ENCODE results near the gene CDH22. TPM values are rescaled to one million over a fixed set of nuclear protein-coding genes. Genes with fewer than 3 reads are reported as not detected.

The CDH22 gene
- total and polyA plus RNA-seq, 2 donors (not counting 1 experiment from before 2014, with no cell fraction given) = not detected

- H3K4me1 Mint-ChIP-seq = no peaks in the 10 kb centered on the region
- peaks cover 71% of the 10 kb centered on the region for H3K27me3 Mint-ChIP-seq
- ATAC-seq (ENCODE audit: low read depth) = no peak
- H2AFZ ChIP-seq (ENCODE audit: insufficient read depth, low read depth, low read length, poor library complexity, severe bottlenecking) = no peak overlapping the region
- WGBS (ENCODE audit: insufficient coverage) = 83% methylated on average over 4 of the region's 4 CpGs
- H3K36me3 ChIP-seq (replicated peaks in 1 of 2; ENCODE audit: control extremely low read depth in 1 of 2, control insufficient read depth in 1 of 2, extremely low read depth in 1 of 2, insufficient read depth in 2 of 2, low read length in 1 of 2) = no peaks in the 10 kb centered on the region
- H3K4me2 ChIP-seq (replicated peaks; ENCODE audit: low read depth, low read length, poor library complexity, severe bottlenecking) = no peak overlapping the region
- no peak overlapping the region for H3K4me3 ChIP-seq (ENCODE audit: control extremely low read depth in 1 of 5, extremely low read depth in 1 of 5, insufficient read depth in 1 of 5, low read depth in 2 of 5, low read length in 4 of 5)
- DNase-seq = no peak
- ChIA-PET POLR2A (no interaction called here), CTCF (no interaction called here)
- no peak overlapping the region for H3K9ac ChIP-seq (ENCODE audit: low read length)
- H3K79me2 ChIP-seq (ENCODE audit: control insufficient read depth, insufficient read depth, low read length) = no peaks in the 10 kb centered on the region
- H3K27me3 ChIP-seq (replicated peaks in 1 of 4; ENCODE audit: control extremely low read depth in 1 of 4, control insufficient read depth in 3 of 4, insufficient read depth in 4 of 4, low read length in 3 of 4) = peaks cover 0 to 50% (median 3%) of the 10 kb centered on the region in 4 experiments
- H3K9me3 Mint-ChIP-seq (ENCODE audit: insufficient read depth) = peaks cover 7% of the 10 kb centered on the region
- intact Hi-C loops (cut with micrococcal nuclease) = no loop called here
- no peak overlapping the region for H3K27ac ChIP-seq (ENCODE audit: low read length in 2 of 2)
- no peak overlapping the region for H3K4me3 Mint-ChIP-seq
- H3K9me3 ChIP-seq (ENCODE audit: control extremely low read depth in 1 of 3, control insufficient read depth in 2 of 3, insufficient read depth in 1 of 3, low read length in 2 of 3) = peaks cover 0 to 9% (median 0%) of the 10 kb centered on the region in 3 donors
- H4K20me1 ChIP-seq (ENCODE audit: control insufficient read depth, insufficient read depth, low read length, poor library complexity, severe bottlenecking) = no peaks in the 10 kb centered on the region
- no peaks in the 10 kb centered on the region for H3K4me1 ChIP-seq (ENCODE audit: control insufficient read depth in 2 of 2, insufficient read depth in 2 of 2, low read length in 2 of 2)
- TF ChIP-seq CTCF (IDR thresholded peaks at IDR 0.05) (no peak), EZH2 (IDR thresholded peaks at IDR 0.05; ENCODE audit: borderline replicate concordance, insufficient read depth, low read depth, low read length, poor library complexity, severe bottlenecking) (no peak)
- no peak overlapping the region for H3K27ac Mint-ChIP-seq
Observed at GRCh38 chr20:46275091-46275490, 33.2 kb downstream of the CDH22 start.

GRCh38 chr20:46273717-46274116 lies 34.6 kb downstream of the CDH22 start:
- peaks cover 72% of the 10 kb centered on the region for H3K27me3 Mint-ChIP-seq
- Histone ChIP-seq H3K4me3 (ENCODE audit: control extremely low read depth in 1 of 5, extremely low read depth in 1 of 5, insufficient read depth in 1 of 5, low read depth in 2 of 5, low read length in 4 of 5) (no peak overlapping the region), H3K9ac (ENCODE audit: low read length) (no peak overlapping the region), H2AFZ (ENCODE audit: insufficient read depth, low read depth, low read length, poor library complexity, severe bottlenecking) (no peak overlapping the region), H3K79me2 (ENCODE audit: control insufficient read depth, insufficient read depth, low read length) (no peaks in the 10 kb centered on the region), H3K27me3 (replicated peaks in 1 of 4; ENCODE audit: control extremely low read depth in 1 of 4, control insufficient read depth in 3 of 4, insufficient read depth in 4 of 4, low read length in 3 of 4) (peaks cover 0 to 56% (median 4%) of the 10 kb centered on the region in 4 experiments), H4K20me1 (ENCODE audit: control insufficient read depth, insufficient read depth, low read length, poor library complexity, severe bottlenecking) (no peaks in the 10 kb centered on the region), H3K36me3 (replicated peaks in 1 of 2; ENCODE audit: control extremely low read depth in 1 of 2, control insufficient read depth in 1 of 2, extremely low read depth in 1 of 2, insufficient read depth in 2 of 2, low read length in 1 of 2) (no peaks in the 10 kb centered on the region), H3K9me3 (ENCODE audit: control extremely low read depth in 1 of 3, control insufficient read depth in 2 of 3, insufficient read depth in 1 of 3, low read length in 2 of 3) (peaks cover 0 to 9% (median 0%) of the 10 kb centered on the region in 3 donors), H3K4me2 (replicated peaks; ENCODE audit: low read depth, low read length, poor library complexity, severe bottlenecking) (no peak overlapping the region), H3K4me1 (ENCODE audit: control insufficient read depth in 2 of 2, insufficient read depth in 2 of 2, low read length in 2 of 2) (no peaks in the 10 kb centered on the region), H3K27ac (ENCODE audit: low read length in 2 of 2) (no peak overlapping the region)
- H3K27ac Mint-ChIP-seq = no peak overlapping the region
- WGBS (ENCODE audit: insufficient coverage) = 42% methylated on average over 1 of the region's 2 CpGs
- H3K4me3 Mint-ChIP-seq = no peak overlapping the region
- H3K9me3 Mint-ChIP-seq (ENCODE audit: insufficient read depth) = peaks cover 7% of the 10 kb centered on the region
- intact Hi-C loops (cut with micrococcal nuclease) = no loop called here
- ChIA-PET POLR2A (no interaction called here), CTCF (interaction anchor here (0.6 kb wide), 1 partner anchor 1105 kb away, joined by 3 read pairs; no protein-coding TSS in a partner anchor)
- H3K4me1 Mint-ChIP-seq = no peaks in the 10 kb centered on the region
- TF ChIP-seq CTCF (IDR thresholded peaks at IDR 0.05) = no peak
- no peak for TF ChIP-seq EZH2 (IDR thresholded peaks at IDR 0.05; ENCODE audit: borderline replicate concordance, insufficient read depth, low read depth, low read length, poor library complexity, severe bottlenecking)
- no peak for DNase-seq
- ATAC-seq (ENCODE audit: low read depth) = no peak
